GM23338 (cell line): Measurements from ENCODE around the gene RTKN2.

Source experiments
- CREB1 ChIP-seq: fragments of 250-450 bp; sonication (Bioruptor Pico); IDR thresholded peaks from 2 replicates; pipeline ENCODE4 v1.5.0; 2020; ENCODE audit warnings: low read depth, mild to moderate bottlenecking, moderate library complexity
- EZH2 ChIP-seq: fragments of 200-600 bp; sonication (generic); IDR thresholded peaks from one replicate; pipeline ENCODE4 v1.8.0; 2017; ENCODE audit warnings: antibody characterized with exemption, mild to moderate bottlenecking, low read depth; ENCODE audit not compliant: unreplicated experiment
- JUNB ChIP-seq: IDR thresholded peaks from one replicate; pipeline ENCODE4 v1.6.1; 2016; ENCODE audit warnings: antibody characterized with exemption; ENCODE audit not compliant: unreplicated experiment
- NANOG ChIP-seq: IDR thresholded peaks from 2 replicates; pipeline ENCODE4 v1.6.1; 2016; ENCODE audit warnings: antibody characterized with exemption, borderline replicate concordance
- POLR2AphosphoS5 ChIP-seq: IDR thresholded peaks from 2 replicates; pipeline ENCODE4 v1.6.1; 2016; ENCODE audit warnings: antibody characterized with exemption, low read depth
- STAT1 ChIP-seq: IDR thresholded peaks from one replicate; pipeline ENCODE4 v1.6.1; 2016; ENCODE audit warnings: antibody characterized with exemption; ENCODE audit not compliant: unreplicated experiment
- ZNF114 ChIP-seq: fragments of 250-450 bp; sonication (Bioruptor Pico); IDR thresholded peaks from 2 replicates; pipeline ENCODE4 v1.5.0; 2020; ENCODE audit warnings: mild to moderate bottlenecking, moderate library complexity
- ZNF331 ChIP-seq: fragments of 250-450 bp; sonication (Bioruptor Pico); IDR thresholded peaks from 2 replicates; pipeline ENCODE4 v1.5.0; 2020; ENCODE audit warnings: low read depth, mild to moderate bottlenecking, moderate library complexity
- TF ChIP-seq, protein P1 (sequence below), 2 experiments: fragments of 200-600 bp in 1 of 2; sonication (generic) in 1 of 2; conservative IDR thresholded peaks; 2 replicates each; pipeline versions ENCODE4 v1.5.1 to v1.6.1; 2016 to 2017; ENCODE audit warnings: antibody characterized with exemption in 2 of 2, low read depth in 2 of 2, mild to moderate bottlenecking in 2 of 2, moderate library complexity in 1 of 2
- TF ChIP-seq, protein P2 (sequence below): IDR thresholded peaks from one replicate; pipeline ENCODE4 v1.6.1; 2018; ENCODE audit warnings: antibody characterized with exemption; ENCODE audit not compliant: unreplicated experiment
- TF ChIP-seq, protein P3 (sequence below): fragments of 250-450 bp; sonication (Bioruptor Pico); IDR thresholded peaks from 2 replicates; pipeline ENCODE4 v1.5.0; 2020; ENCODE audit warnings: mild to moderate bottlenecking, moderate library complexity
- TF ChIP-seq, protein P4 (sequence below): IDR thresholded peaks from 2 replicates; pipeline ENCODE4 v1.6.1; 2016; ENCODE audit warnings: antibody characterized with exemption

DNA sequence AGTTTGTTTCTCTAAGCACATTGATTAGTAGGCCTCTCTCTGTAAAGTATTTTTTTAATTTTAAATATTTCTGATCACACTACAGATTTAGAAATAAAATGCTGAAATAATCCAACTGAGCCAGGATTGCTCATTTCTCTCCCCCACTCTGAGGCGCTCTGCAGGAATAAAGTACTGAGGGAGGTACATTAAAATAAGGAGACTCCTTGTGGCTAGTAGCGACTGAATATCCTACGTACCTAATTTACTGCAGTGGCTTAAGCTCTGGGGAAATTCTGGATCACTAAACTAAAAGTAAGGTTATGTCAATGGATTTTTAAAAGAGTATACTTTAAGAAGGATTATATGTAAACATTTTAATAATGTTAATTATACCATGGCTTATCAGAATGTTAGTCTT lies 75.2 kb downstream of the RTKN2 start:
- TF ChIP-seq POLR2AphosphoS5 (no peak), CREB1 (no peak), EZH2 (no peak), NANOG (no peak), ZNF114 (CRISPR knock-in tag) (no peak), ZNF331 (CRISPR knock-in tag) (no peak), JUNB (no peak), STAT1 (no peak)
- TF ChIP-seq, protein P1, sequence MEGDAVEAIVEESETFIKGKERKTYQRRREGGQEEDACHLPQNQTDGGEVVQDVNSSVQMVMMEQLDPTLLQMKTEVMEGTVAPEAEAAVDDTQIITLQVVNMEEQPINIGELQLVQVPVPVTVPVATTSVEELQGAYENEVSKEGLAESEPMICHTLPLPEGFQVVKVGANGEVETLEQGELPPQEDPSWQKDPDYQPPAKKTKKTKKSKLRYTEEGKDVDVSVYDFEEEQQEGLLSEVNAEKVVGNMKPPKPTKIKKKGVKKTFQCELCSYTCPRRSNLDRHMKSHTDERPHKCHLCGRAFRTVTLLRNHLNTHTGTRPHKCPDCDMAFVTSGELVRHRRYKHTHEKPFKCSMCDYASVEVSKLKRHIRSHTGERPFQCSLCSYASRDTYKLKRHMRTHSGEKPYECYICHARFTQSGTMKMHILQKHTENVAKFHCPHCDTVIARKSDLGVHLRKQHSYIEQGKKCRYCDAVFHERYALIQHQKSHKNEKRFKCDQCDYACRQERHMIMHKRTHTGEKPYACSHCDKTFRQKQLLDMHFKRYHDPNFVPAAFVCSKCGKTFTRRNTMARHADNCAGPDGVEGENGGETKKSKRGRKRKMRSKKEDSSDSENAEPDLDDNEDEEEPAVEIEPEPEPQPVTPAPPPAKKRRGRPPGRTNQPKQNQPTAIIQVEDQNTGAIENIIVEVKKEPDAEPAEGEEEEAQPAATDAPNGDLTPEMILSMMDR (conservative IDR thresholded peaks at IDR 0.05; ENCODE audit: low read depth in 2 of 2), result 0 out of 4 replicates have a peak, but pooled peaks of 1 of the 2 experiments have one; percentile 5
- TF ChIP-seq, protein P2, sequence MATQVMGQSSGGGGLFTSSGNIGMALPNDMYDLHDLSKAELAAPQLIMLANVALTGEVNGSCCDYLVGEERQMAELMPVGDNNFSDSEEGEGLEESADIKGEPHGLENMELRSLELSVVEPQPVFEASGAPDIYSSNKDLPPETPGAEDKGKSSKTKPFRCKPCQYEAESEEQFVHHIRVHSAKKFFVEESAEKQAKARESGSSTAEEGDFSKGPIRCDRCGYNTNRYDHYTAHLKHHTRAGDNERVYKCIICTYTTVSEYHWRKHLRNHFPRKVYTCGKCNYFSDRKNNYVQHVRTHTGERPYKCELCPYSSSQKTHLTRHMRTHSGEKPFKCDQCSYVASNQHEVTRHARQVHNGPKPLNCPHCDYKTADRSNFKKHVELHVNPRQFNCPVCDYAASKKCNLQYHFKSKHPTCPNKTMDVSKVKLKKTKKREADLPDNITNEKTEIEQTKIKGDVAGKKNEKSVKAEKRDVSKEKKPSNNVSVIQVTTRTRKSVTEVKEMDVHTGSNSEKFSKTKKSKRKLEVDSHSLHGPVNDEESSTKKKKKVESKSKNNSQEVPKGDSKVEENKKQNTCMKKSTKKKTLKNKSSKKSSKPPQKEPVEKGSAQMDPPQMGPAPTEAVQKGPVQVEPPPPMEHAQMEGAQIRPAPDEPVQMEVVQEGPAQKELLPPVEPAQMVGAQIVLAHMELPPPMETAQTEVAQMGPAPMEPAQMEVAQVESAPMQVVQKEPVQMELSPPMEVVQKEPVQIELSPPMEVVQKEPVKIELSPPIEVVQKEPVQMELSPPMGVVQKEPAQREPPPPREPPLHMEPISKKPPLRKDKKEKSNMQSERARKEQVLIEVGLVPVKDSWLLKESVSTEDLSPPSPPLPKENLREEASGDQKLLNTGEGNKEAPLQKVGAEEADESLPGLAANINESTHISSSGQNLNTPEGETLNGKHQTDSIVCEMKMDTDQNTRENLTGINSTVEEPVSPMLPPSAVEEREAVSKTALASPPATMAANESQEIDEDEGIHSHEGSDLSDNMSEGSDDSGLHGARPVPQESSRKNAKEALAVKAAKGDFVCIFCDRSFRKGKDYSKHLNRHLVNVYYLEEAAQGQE, result no peak
- TF ChIP-seq, protein P3, sequence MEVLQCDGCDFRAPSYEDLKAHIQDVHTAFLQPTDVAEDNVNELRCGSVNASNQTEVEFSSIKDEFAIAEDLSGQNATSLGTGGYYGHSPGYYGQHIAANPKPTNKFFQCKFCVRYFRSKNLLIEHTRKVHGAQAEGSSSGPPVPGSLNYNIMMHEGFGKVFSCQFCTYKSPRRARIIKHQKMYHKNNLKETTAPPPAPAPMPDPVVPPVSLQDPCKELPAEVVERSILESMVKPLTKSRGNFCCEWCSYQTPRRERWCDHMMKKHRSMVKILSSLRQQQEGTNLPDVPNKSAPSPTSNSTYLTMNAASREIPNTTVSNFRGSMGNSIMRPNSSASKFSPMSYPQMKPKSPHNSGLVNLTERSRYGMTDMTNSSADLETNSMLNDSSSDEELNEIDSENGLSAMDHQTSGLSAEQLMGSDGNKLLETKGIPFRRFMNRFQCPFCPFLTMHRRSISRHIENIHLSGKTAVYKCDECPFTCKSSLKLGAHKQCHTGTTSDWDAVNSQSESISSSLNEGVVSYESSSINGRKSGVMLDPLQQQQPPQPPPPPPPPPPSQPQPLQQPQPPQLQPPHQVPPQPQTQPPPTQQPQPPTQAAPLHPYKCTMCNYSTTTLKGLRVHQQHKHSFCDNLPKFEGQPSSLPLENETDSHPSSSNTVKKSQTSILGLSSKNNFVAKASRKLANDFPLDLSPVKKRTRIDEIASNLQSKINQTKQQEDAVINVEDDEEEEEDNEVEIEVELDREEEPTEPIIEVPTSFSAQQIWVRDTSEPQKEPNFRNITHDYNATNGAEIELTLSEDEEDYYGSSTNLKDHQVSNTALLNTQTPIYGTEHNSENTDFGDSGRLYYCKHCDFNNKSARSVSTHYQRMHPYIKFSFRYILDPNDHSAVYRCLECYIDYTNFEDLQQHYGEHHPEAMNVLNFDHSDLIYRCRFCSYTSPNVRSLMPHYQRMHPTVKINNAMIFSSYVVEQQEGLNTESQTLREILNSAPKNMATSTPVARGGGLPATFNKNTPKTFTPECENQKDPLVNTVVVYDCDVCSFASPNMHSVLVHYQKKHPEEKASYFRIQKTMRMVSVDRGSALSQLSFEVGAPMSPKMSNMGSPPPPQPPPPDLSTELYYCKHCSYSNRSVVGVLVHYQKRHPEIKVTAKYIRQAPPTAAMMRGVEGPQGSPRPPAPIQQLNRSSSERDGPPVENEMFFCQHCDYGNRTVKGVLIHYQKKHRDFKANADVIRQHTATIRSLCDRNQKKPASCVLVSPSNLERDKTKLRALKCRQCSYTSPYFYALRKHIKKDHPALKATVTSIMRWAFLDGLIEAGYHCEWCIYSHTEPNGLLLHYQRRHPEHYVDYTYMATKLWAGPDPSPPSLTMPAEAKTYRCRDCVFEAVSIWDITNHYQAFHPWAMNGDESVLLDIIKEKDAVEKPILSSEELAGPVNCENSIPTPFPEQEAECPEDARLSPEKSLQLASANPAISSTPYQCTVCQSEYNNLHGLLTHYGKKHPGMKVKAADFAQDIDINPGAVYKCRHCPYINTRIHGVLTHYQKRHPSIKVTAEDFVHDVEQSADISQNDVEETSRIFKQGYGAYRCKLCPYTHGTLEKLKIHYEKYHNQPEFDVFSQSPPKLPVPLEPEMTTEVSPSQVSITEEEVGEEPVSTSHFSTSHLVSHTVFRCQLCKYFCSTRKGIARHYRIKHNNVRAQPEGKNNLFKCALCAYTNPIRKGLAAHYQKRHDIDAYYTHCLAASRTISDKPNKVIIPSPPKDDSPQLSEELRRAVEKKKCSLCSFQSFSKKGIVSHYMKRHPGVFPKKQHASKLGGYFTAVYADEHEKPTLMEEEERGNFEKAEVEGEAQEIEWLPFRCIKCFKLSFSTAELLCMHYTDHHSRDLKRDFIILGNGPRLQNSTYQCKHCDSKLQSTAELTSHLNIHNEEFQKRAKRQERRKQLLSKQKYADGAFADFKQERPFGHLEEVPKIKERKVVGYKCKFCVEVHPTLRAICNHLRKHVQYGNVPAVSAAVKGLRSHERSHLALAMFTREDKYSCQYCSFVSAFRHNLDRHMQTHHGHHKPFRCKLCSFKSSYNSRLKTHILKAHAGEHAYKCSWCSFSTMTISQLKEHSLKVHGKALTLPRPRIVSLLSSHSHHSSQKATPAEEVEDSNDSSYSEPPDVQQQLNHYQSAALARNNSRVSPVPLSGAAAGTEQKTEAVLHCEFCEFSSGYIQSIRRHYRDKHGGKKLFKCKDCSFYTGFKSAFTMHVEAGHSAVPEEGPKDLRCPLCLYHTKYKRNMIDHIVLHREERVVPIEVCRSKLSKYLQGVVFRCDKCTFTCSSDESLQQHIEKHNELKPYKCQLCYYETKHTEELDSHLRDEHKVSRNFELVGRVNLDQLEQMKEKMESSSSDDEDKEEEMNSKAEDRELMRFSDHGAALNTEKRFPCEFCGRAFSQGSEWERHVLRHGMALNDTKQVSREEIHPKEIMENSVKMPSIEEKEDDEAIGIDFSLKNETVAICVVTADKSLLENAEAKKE (CRISPR knock-in tag), result no peak
- TF ChIP-seq, protein P4, sequence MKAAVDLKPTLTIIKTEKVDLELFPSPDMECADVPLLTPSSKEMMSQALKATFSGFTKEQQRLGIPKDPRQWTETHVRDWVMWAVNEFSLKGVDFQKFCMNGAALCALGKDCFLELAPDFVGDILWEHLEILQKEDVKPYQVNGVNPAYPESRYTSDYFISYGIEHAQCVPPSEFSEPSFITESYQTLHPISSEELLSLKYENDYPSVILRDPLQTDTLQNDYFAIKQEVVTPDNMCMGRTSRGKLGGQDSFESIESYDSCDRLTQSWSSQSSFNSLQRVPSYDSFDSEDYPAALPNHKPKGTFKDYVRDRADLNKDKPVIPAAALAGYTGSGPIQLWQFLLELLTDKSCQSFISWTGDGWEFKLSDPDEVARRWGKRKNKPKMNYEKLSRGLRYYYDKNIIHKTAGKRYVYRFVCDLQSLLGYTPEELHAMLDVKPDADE, result no peak
